Loucy (cell line): Measurements from ENCODE around the gene SAMD9L.

ENCODE experiments used
- CTCF ChIP-seq: fragments of 200-600 bp; sonication (generic); conservative IDR thresholded peaks from 2 replicates; pipeline ENCODE4 v1.5.1; 2014; ENCODE audit warnings: mild to moderate bottlenecking, antibody characterized with exemption, low read length
- EZH2phosphoT487 ChIP-seq: fragments of 200-600 bp; IDR thresholded peaks from 2 replicates; pipeline ENCODE4 v1.6.1; 2018; ENCODE audit warnings: antibody characterized with exemption, mild to moderate bottlenecking, moderate library complexity, borderline replicate concordance

GRCh38 chr7:93165447-93165846 is 17.3 kb upstream of the SAMD9L start:
- TF ChIP-seq CTCF (no peak), EZH2phosphoT487 (no peak)
